Activated T-helper 1 cell treated with anti-CD3 and anti-CD28 coated beads, Interleukin-12 subunit alpha, Interleukin-12 subunit beta, Interleukin-2, Interleukin-4 antibody, amounts not matched to agents 30 ng/mL and 10 ng/mL and 1 ng/mL, durations not matched to agents 14 hours and 24 hours and 36 hours (primary cell): ENCODE measurements around the gene ID2. TPM values are rescaled to one million over a fixed set of nuclear protein-coding genes. Genes with fewer than 3 reads are reported as not detected.

Experiments
- DNase-seq: peaks from one replicate; pipeline ENCODE4 v3.0.0; 2021; ENCODE audit warnings: low spot score
- H3K27ac Mint-ChIP-seq: one replicate; pipeline ENCODE4 v1.8.0; 2021; ENCODE audit warnings: mild to moderate bottlenecking, mixed read lengths
- H3K27me3 Mint-ChIP-seq: one replicate; pipeline ENCODE4 v1.8.0; 2022; ENCODE audit warnings: mild to moderate bottlenecking, moderate library complexity, mixed read lengths; ENCODE audit not compliant: insufficient read depth
- H3K36me3 Mint-ChIP-seq: one replicate; pipeline ENCODE4 v1.8.0; 2021; ENCODE audit warnings: low read depth, mixed read lengths
- H3K4me1 Mint-ChIP-seq: one replicate; pipeline ENCODE4 v1.8.0; 2021; ENCODE audit warnings: low read depth, mixed read lengths
- H3K4me3 Mint-ChIP-seq: one replicate; pipeline ENCODE4 v1.8.0; 2021; ENCODE audit warnings: mild to moderate bottlenecking, moderate library complexity, mixed read lengths
- H3K9me3 Mint-ChIP-seq: one replicate; pipeline ENCODE4 v1.8.0; 2021; ENCODE audit warnings: mixed read lengths
- intact Hi-C: fragments of 100-400 bp; cut with micrococcal nuclease; formaldehyde crosslinking; loops from one replicate; pipeline ENCODE4 v1.15.1; 2024
- total RNA-seq: library from RNA; stranded (reverse); gene quantifications from 2 replicates; pipeline ENCODE4 v1.2.3, GENCODE V29; 2022

ID2 gene
- total RNA-seq, 1 donor from 2014 or later: 301 TPM

DNA sequence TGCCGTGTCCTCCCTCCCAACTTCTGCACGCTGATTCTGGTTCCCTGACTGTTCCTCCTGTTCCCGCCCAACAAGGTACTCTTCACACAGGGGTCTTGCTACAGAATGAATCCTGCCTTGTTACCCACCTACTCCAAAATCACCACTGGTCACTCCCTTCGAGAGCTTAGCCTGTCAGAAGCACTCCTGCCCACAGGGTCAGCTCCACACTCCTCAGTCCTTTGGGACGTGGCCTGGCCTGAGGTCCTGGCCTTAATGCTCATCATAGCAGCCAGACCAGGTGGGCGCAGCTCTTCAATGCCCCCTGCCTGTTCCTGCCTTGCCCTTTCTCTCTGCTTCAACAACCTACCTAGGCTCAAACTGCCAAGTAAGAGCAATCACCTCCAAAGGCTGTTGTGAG, 27.8 kb upstream of the ID2 start:
- H3K9me3 Mint-ChIP-seq: no peaks in the 10 kb centered on the region
- no peaks in the 10 kb centered on the region for H3K36me3 Mint-ChIP-seq
- H3K27me3 Mint-ChIP-seq: peaks cover 9% of the 10 kb centered on the region
- peaks cover 17% of the 10 kb centered on the region for H3K4me1 Mint-ChIP-seq
- intact Hi-C loops: no loop called here
- H3K4me3 Mint-ChIP-seq: no peak overlapping the region
- no peak overlapping the region for H3K27ac Mint-ChIP-seq
- DNase-seq: no peak

DNA sequence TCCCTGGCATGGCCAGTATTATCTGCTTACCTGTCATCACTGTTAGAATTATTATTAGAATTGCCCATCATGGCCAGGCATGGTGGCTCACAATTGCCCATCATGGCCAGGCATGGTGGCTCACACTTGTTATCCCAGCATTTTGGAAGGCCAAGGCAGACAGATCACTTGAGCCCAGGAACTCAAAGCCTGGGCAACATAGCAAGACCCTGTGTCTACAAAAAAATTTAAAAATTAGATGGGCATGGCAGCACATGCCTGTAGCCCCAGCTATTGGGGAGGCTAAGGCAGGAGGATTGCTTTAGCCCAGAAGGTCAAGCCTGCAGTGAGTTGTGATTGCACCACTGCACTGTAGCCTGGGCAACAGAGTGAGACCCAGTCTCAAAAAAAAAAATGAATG, 27.4 kb upstream of the ID2 start:
- Mint-ChIP-seq H3K27ac (no peak overlapping the region), H3K4me3 (no peak overlapping the region), H3K4me1 (peaks cover 17% of the 10 kb centered on the region), H3K9me3 (no peaks in the 10 kb centered on the region), H3K27me3 (peaks cover 10% of the 10 kb centered on the region), H3K36me3 (no peaks in the 10 kb centered on the region)
- intact Hi-C loops: no loop called here
- DNase-seq: no peak

DNA sequence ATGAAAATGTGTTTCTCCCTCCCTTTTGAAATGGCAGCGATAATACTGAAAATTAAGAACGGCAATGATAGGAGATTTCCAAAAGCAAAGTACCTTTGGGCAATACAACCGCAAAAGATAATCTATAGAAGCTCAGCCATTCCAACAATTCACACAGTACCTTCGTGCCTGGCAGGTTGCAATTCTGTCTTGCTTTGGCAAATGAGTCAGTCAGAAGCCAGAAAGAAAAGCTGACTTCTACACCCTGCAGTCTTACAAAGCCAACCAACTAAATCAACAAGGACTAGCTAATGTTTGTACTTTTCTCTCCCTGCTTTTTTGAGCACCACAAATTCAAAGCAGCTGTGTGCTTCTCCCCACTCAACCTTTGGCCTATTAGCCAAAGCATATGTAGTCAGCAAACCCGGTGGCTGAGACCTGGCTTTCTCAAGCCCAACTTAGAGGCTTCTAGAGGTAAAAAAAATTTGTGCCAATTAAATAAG, 25.7 kb upstream of the ID2 start:
- Mint-ChIP-seq H3K9me3 (no peaks in the 10 kb centered on the region), H3K27ac (no peak overlapping the region), H3K4me1 (peaks cover 17% of the 10 kb centered on the region), H3K4me3 (no peak overlapping the region), H3K27me3 (peaks cover 10% of the 10 kb centered on the region), H3K36me3 (no peaks in the 10 kb centered on the region)
- DNase-seq: no peak
- intact Hi-C loops: no loop called here

DNA sequence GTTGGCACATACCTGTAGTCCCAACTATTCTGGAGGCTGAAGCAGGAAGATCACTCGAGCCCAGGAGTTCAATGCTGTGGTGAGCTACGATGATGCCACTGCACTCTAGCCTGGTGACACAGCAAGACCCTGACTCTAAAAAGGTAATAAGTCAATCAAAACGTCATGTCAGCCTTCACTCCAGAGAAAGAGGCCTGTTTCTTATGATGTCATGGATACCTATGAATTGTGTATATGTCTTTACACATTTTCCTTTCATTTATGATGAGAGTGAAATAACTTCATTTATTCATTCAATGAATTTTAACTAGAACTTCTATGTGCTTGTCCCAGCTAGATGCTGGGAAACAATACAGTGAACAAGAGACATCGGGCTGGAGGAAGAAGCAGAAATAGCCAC, 25.0 kb upstream of the ID2 start:
- Mint-ChIP-seq H3K9me3 (no peaks in the 10 kb centered on the region), H3K36me3 (no peaks in the 10 kb centered on the region), H3K27ac (no peak overlapping the region), H3K4me3 (no peak overlapping the region), H3K27me3 (peaks cover 10% of the 10 kb centered on the region), H3K4me1 (peaks cover 17% of the 10 kb centered on the region)
- no peak for DNase-seq
- intact Hi-C loops: no loop called here

DNA sequence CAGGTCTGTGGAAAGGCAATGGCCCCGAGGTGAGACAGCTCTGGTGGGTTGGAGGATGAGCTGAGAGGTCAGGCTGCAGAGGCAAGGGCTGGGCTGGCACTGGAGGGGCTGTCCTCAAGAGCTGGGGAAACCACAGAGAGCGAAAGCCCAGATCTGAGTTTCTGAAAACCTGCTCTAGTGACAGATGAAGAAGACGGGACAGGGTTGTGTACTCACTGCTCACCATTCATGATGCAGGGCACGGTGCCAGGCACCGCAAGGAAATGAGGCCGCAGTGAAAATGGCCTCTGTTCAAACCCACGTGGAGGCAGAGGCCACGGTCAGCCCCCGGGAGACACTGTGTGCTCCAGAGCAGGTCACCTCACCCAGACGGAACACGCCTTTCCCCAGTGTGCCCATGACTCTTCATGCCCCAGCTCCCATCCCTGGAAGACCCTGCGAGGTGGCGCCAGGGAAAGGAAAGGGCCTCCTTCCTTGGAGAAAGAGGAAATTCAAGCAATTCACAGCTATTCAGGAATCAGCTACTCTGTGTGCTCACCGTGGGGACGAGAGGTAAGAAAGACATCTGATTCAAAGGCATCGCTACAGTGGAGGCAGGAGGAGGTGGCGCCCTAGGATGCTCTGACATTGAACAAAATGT, 24.3 kb upstream of the ID2 start:
- no peaks in the 10 kb centered on the region for H3K9me3 Mint-ChIP-seq
- peak overlapping the region; percentile 21 for H3K27ac Mint-ChIP-seq
- peak overlapping the region; percentile 8 for H3K4me3 Mint-ChIP-seq
- peaks cover 17% of the 10 kb centered on the region for H3K4me1 Mint-ChIP-seq
- no peak for DNase-seq
- H3K27me3 Mint-ChIP-seq: peaks cover 14% of the 10 kb centered on the region
- intact Hi-C loops: no loop called here
- no peaks in the 10 kb centered on the region for H3K36me3 Mint-ChIP-seq

DNA sequence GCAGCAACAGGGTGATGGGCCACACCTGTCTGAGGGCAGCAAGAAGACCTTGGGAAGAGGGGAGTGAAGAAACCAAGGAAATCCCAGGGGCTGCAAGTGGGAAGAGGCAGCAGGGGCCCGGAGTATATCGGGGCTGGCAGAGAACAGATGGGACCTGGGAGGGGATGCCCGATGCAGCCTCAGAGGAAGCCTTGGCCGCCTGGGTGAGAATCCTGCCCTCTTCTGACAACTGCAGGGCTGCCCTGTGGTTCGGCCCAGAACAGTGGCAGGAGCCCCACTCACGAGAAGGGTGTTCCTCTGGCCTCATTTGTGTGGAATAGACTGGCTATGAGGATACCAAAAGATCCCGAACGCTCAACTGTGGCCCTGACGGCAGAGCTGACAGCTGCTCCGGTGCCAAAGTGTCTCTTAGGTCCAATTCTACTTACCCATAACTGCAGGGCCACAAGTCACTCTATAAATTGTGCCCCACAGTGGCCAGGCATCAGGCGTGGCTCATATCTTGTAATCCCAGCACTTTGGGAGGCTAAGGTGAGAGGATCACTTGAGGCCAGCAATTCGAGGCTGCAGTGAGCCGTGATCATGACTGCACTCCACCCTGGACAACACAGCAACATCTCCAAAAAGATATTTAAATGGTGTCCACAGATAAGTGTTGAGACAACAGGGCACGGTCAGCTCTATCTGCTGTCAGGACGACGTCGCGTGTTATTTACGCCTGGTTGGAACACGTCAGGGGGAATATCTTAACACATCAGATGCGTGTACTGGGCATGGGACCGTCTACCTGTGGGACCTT, 23.6 kb upstream of the ID2 start:
- H3K27ac Mint-ChIP-seq: peak overlapping the region; percentile 19
- H3K36me3 Mint-ChIP-seq: no peaks in the 10 kb centered on the region
- no peak for DNase-seq
- H3K4me1 Mint-ChIP-seq: peaks cover 17% of the 10 kb centered on the region
- intact Hi-C loops: no loop called here
- H3K27me3 Mint-ChIP-seq: peaks cover 17% of the 10 kb centered on the region
- H3K4me3 Mint-ChIP-seq: no peak overlapping the region
- no peaks in the 10 kb centered on the region for H3K9me3 Mint-ChIP-seq

DNA sequence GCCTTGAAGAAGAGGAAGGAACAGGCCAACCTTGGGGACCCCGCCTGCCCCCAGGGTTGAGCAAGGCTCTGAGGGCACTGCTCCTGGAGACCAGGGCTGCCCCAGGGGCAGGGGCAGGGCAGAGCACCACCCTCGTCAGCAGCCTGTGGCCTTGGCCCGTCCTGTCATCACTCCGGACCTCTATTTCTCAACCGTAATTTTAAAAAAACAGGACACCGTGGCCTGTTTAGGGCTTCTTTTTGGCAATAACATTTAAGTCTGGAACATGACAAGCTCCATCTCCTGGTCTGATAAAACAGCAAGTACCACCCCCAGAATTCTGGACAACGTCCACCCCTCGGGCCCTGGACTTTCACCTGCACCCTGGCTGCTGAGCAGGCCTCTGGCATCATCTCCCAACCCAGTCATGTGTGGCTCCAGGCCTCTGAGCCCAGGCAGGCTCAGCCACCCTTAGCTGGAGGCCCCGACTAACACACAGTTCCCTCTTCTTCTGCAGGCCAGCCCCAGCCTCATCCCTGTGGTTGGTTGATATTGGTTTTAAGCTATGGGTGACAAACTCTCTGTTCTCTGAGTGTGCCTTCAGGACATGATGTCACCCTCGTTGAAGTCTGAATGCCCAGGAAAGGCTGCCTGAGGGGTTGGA, 22.6 kb upstream of the ID2 start:
- no peaks in the 10 kb centered on the region for H3K9me3 Mint-ChIP-seq
- H3K27ac Mint-ChIP-seq: no peak overlapping the region
- no peaks in the 10 kb centered on the region for H3K36me3 Mint-ChIP-seq
- intact Hi-C loops: no loop called here
- peaks cover 18% of the 10 kb centered on the region for H3K27me3 Mint-ChIP-seq
- H3K4me3 Mint-ChIP-seq: no peak overlapping the region
- peaks cover 21% of the 10 kb centered on the region for H3K4me1 Mint-ChIP-seq
- DNase-seq: no peak

DNA sequence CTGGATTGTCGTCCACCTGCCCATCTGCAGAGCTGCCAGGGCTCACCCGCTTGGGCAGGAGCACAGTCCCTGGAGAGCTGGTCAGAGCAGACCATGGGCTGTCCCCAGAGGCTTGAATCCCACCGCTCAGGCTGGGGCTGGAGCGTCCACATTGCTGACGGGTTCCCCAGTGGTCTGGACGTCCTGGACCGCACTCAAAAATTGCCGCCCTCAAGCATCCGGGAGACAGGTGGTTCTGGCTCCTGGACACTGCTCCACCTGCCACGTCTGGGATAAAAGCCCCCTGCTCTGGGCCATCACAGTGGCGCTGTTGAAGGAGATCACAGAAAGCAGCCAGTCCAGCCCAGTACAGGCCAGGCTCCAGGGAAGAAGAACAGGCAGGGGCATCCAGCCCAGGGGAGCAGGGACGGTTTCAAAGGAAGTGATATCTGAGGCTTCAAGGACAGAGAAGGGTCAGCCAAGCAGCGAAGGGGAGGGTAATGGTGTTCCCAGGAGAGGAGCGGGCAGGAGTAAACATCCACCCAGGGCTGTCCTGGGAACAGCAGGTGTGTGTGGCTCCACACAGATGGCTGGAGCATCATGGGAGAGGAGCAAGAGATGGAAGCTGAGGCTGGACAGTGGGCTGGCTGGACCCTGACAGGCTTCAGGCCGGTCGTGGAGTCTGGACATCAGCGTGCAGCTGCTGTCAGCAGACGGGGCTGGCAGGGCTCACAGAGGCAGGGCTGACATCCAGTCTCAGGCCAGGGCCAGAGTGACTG, 21.9 kb upstream of the ID2 start:
- no peak for DNase-seq
- Mint-ChIP-seq H3K27me3 (peaks cover 18% of the 10 kb centered on the region), H3K4me1 (peaks cover 24% of the 10 kb centered on the region), H3K36me3 (no peaks in the 10 kb centered on the region), H3K27ac (no peak overlapping the region), H3K4me3 (no peak overlapping the region), H3K9me3 (no peaks in the 10 kb centered on the region)
- intact Hi-C loops: no loop called here

DNA sequence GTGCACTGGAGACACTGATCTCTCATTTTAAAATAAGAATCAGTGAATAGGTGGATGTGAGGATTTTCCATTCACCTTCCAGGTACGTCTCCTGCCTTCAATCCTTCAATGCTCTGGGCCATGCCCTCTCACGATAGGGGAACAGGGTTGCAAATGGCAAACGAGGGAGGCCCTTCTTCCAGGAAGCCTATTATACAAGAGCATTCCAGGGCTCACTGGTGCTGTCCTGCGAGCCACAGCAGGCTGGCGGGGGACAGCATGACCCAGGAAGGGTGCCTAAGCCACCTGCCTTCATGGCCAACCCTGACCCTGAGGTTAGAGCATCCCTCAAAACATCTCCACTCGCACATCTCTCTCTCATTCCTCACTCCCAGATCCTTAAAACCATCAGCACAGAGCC, 20.6 kb upstream of the ID2 start:
- Mint-ChIP-seq H3K27me3 (peaks cover 14% of the 10 kb centered on the region), H3K4me3 (no peak overlapping the region), H3K4me1 (peaks cover 24% of the 10 kb centered on the region), H3K36me3 (no peaks in the 10 kb centered on the region), H3K9me3 (no peaks in the 10 kb centered on the region), H3K27ac (no peak overlapping the region)
- intact Hi-C loops: no loop called here
- no peak for DNase-seq

DNA sequence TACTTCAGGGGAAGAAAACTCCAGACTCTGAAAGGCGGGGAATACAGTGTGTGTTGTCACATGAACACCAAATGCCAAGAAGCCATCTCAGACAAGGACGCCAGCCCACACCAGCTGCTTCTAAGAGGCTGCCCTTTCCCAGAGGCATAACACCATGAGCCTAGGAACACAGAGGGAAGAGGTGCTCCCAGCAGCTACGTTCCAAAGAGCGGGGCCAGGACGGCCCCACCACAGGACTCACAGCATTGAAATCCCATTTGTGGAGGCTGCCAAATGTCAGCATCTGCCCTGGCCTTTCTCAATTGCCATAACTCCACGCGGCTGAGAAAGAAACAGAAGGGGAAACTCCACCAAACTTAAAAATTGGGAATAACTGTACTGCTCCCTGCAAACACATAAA, 20.1 kb upstream of the ID2 start:
- no peak for DNase-seq
- H3K4me1 Mint-ChIP-seq: peaks cover 19% of the 10 kb centered on the region
- H3K27me3 Mint-ChIP-seq: peaks cover 14% of the 10 kb centered on the region
- no peak overlapping the region for H3K4me3 Mint-ChIP-seq
- H3K27ac Mint-ChIP-seq: no peak overlapping the region
- no peaks in the 10 kb centered on the region for H3K9me3 Mint-ChIP-seq
- intact Hi-C loops: no loop called here
- H3K36me3 Mint-ChIP-seq: no peaks in the 10 kb centered on the region

DNA sequence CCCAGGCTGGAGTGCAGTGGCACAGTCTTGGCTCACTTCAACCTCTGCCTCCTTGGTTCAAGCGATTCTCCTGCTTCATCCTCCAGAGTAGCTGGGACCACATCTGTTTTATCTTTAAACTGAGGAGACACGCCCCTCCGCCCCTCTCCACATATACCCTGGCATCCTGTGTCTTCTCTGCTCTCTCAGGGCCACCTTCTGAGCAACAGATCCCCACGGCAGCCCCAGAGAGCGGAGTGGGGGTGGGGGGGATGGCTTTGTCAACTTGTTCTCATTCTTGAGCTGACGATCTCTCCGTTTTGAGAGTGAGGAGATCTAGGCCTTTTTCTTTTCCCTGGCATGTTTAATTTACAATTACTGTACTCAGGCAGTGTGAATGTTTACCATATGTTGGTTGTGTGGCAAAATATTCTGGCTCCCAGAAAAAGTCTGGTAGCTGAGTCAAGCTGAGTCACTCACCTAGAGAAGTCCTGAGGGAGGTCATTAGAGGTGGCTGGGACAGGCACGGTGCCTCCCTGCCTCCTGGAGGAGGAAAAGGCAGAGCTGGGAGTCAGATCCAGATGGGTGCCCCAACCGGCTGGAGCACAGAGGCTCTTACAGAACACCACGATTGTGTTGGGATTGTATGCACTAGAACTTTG, 19.5 kb upstream of the ID2 start:
- no peak for DNase-seq
- Mint-ChIP-seq H3K27me3 (peaks cover 14% of the 10 kb centered on the region), H3K9me3 (no peaks in the 10 kb centered on the region), H3K4me1 (peaks cover 13% of the 10 kb centered on the region), H3K27ac (no peak overlapping the region), H3K4me3 (no peak overlapping the region), H3K36me3 (no peaks in the 10 kb centered on the region)
- intact Hi-C loops: no loop called here

DNA sequence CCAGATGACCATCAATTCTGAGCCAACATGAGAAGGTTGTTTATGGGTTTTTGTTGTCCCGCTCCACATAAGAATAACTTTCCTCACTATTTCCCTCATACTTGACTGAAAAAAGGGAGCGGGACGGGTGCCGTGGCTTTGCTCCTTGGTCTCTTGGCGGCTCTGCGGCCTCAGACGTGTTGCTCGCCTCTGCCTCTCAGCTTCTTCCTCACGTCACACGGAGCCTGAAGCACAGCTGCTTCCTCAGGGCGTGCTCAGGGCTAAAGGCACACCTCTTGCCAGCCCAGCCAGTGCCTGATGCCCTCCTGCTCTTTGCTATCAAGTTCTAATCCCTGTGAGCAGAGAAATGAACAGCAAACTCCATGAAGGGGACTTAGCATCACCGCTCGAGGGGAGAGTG, 17.9 kb upstream of the ID2 start:
- intact Hi-C loops: no loop called here
- H3K27ac Mint-ChIP-seq: no peak overlapping the region

More for the DNA sequence above, 17.9 kb upstream of the ID2 start:
- H3K4me3 Mint-ChIP-seq: no peak overlapping the region
- DNase-seq: no peak
- H3K27me3 Mint-ChIP-seq: peaks cover 11% of the 10 kb centered on the region
- peaks cover 7% of the 10 kb centered on the region for H3K4me1 Mint-ChIP-seq
- no peaks in the 10 kb centered on the region for H3K9me3 Mint-ChIP-seq
- H3K36me3 Mint-ChIP-seq: no peaks in the 10 kb centered on the region
